Breast epithelium (tissue), 3 donors: ENCODE measurements around the gene HELLS.

Experiments used
- POLR2A ChIP-seq: fragments of 450-650 bp; IDR thresholded peaks from one replicate; pipeline ENCODE4 v1.6.1; 2016; ENCODE audit warnings: antibody characterized with exemption, mild to moderate bottlenecking, moderate library complexity
- POLR2AphosphoS5 ChIP-seq, 3 donors: sonication (generic); formaldehyde crosslinking; IDR thresholded peaks; one replicate each; pipeline ENCODE4 v1.6.1; 2017; ENCODE audit warnings: antibody characterized with exemption in 3 of 3
- TF ChIP-seq, protein P1 (sequence below), 3 donors: fragments of 450-650 bp; IDR thresholded peaks; one replicate each; pipeline ENCODE4 v1.5.1; 2016 to 2017; ENCODE audit warnings: antibody characterized with exemption in 3 of 3, mild to moderate bottlenecking in 3 of 3, moderate library complexity in 3 of 3

DNA sequence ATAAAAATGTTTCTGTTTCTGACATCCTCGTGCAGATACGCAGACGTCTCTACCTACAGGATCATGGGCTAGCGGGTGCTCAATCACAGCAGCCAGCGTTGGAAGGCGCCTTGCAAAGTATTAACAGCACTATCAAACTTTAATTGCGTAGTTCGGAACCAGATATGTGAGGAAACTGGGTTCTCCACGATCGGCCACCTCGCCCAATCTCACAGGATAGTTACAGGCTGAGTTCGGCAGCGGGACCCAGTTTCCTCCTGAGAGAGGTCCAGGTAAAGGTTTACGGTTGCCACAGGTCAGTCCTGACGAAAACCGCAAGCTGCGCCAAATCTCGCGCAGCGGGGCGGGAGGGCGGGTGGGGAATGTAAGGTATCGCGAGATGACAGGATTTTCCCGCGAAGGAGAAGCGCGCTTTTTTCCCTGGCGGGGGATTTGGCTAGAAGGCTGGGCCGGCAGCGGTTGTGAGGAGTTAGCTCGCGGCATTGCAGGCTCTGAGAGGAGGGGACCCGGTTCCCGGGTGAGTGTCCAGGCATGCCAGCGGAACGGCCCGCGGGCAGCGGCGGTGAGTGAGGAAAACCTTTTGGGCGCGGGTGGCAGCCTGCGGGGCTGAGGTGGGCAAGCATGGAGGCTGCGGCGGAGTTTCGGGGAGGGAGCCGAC lies at the start of gene HELLS:
- no peak for TF ChIP-seq POLR2A
- TF ChIP-seq, protein P1, sequence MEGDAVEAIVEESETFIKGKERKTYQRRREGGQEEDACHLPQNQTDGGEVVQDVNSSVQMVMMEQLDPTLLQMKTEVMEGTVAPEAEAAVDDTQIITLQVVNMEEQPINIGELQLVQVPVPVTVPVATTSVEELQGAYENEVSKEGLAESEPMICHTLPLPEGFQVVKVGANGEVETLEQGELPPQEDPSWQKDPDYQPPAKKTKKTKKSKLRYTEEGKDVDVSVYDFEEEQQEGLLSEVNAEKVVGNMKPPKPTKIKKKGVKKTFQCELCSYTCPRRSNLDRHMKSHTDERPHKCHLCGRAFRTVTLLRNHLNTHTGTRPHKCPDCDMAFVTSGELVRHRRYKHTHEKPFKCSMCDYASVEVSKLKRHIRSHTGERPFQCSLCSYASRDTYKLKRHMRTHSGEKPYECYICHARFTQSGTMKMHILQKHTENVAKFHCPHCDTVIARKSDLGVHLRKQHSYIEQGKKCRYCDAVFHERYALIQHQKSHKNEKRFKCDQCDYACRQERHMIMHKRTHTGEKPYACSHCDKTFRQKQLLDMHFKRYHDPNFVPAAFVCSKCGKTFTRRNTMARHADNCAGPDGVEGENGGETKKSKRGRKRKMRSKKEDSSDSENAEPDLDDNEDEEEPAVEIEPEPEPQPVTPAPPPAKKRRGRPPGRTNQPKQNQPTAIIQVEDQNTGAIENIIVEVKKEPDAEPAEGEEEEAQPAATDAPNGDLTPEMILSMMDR (IDR thresholded peaks at IDR 0.05) = no peak
- TF ChIP-seq POLR2AphosphoS5 (IDR thresholded peaks at IDR 0.05) = no peak
